GM13976 (cell line): Measurements from ENCODE around the gene DNAH8.

Experiments
- DNase-seq: peaks from one replicate; pipeline ENCODE4 v3.0.0; 2012; ENCODE audit warnings: low spot score
- CTCF ChIP-seq: IDR thresholded peaks from 2 replicates; pipeline ENCODE4 v1.5.1; 2012; ENCODE audit warnings: borderline replicate concordance, mild to moderate bottlenecking; ENCODE audit not compliant: insufficient read depth; ENCODE audit errors: extremely low read depth, missing control alignments, control extremely low read depth
- in situ Hi-C: fragments of 300-500 bp; cut with MboI; formaldehyde crosslinking; loops from one replicate; pipeline ENCODE4 v1.12.0; 2022; ENCODE audit warnings: low sequenced_read_pairs, mixed read lengths, inconsistent platforms; ENCODE audit not compliant: unreplicated experiment

Gene DNAH8

GRCh38 chr6:38877721-38878120, 162.6 kb downstream of the DNAH8 start:
- no peak for DNase-seq
- in situ Hi-C loops, result no loop called here
- TF ChIP-seq CTCF, result no peak

GRCh38 chr6:38882157-38882556, 167.0 kb downstream of the DNAH8 start:
- DNase-seq, result no peak
- TF ChIP-seq CTCF, result no peak
- in situ Hi-C loops, result no loop called here

DNA sequence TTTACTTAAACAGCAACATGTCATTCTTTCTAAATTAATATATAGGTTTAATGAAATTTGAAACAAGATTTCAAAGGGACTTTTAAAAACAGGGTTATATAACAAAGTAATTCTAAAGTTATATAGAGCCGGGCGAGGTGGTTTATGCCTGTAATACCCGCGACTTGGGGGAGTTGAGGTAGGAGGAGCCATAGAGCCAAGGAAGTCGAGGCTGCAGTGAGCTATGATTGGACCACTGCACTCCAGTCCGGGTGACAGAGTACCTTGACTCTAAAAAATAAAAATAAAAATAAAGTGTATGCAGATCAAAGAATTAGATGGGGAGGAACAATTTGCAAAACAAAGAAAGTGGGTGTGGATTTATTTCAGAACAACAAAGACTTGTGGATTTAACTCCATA, 182.4 kb downstream of the DNAH8 start:
- no peak for TF ChIP-seq CTCF
- in situ Hi-C loops, result no loop called here
- no peak for DNase-seq

- in situ Hi-C loops, result no loop called here
- DNase-seq, result no peak
- no peak for TF ChIP-seq CTCF
These were observed 186.9 kb downstream of the DNAH8 start for GRCh38 chr6:38901802-38902522.

DNA sequence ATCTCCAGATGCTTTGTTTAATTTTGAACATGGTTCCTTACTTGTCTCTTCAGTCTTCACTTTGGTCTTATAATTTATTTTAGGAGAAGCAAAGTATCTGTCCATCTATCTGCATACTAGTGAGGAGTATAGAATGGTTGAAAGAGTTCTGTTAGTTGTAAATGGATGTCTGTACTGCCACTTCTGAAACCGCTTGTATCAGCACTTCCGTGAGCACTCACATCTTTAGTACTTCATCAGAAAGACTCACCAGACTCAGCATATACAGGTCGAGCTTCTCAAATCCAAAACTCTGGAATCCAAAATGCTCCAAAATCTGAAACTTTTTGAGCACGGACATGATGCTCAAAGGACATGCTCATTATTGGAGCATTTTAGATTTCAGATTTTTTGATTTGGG, 191.5 kb downstream of the DNAH8 start:
- no peak for DNase-seq
- in situ Hi-C loops, result no loop called here
- TF ChIP-seq CTCF, result no peak

DNA sequence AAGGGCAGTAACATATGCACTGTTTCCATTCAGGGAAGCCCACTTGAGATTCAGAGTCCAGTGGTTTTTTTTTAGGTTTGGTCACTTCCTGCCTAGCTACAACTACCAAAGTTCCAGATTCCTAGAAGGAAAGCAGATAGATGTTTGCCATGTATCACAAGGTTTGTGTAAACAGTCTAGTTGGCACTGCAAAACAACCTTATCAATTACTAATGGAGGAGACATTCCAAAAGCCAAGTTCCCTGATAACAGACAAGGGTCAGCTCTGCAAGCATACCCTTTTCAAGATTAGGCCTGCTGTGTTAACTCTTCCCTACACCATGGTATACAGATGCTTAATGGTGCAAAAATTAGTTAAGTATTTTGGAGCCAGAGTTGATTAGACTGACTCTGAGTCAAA, 192.2 kb downstream of the DNAH8 start:
- no peak for TF ChIP-seq CTCF
- in situ Hi-C loops, result no loop called here

More for the DNA sequence above, 192.2 kb downstream of the DNAH8 start:
- DNase-seq, result no peak
